HG02981 (cell line): ENCODE measurements around the gene TBC1D21.
"Not testable (repeated sequence)": the region's sequence is repeated elsewhere in the genome, so short reads cannot be mapped to it uniquely, and the experiment has no call there.

ENCODE experiments used
- ATAC-seq: cut with Tn5 transposase; IDR thresholded peaks from one replicate; pipeline ENCODE4 v1.9.1; 2021; ENCODE audit warnings: mild to moderate bottlenecking, moderate library complexity; ENCODE audit not compliant: unreplicated experiment

Gene TBC1D21

DNA sequence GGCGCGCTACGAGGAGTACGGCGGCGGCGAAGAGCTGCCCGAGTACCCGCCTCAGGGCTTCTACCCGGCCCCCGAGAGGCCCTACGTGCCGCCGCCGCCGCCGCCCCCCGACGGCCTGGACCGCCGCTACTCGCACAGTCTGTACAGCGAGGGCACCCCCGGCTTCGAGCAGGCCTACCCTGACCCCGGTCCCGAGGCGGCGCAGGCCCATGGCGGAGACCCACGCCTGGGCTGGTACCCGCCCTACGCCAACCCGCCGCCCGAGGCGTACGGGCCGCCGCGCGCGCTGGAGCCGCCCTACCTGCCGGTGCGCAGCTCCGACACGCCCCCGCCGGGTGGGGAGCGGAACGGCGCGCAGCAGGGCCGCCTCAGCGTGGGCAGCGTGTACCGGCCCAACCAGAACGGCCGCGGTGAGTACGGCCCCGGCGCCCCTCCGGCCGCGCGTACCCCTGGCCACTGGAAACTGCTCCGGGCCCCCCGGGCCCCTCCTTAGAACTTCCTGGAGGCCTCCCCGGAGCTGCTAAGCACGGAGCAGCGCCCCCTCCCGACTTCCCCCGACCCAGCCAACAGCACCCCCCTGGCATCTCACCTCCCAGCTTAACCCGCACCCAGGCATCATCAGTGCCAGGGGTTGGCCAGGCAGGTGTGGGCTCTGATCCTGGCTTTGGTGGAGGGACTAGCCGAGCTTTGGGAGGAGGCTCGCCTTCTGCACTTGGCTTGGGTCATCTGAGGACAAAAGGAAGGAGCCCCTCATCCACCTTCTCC, 54.3 kb downstream of the TBC1D21 start:
- ATAC-seq = no peak

DNA sequence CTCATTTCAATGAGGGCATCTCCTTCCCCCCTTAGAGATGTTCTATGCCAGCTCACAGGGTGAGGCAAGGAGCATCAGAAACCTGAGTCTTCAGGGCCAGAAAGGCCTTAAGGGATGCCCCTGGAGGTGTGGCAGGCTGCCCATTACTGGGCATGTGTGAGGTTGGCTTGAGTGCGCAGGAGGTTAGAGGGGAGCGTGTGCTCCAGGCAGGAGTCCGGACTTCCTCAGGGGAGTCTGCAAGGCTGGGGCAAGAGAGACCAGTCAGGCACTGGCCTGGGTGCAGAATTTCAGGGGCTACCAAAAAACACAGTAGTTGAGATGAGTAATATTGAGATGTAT, 54.8 kb downstream of the TBC1D21 start:
- no peak for ATAC-seq

GRCh38 chr15:73928971-73929627, 55.7 kb downstream of the TBC1D21 start:
- no peak for ATAC-seq

- no peak for ATAC-seq
Observed at GRCh38 chr15:73930371-73930770, 57.0 kb downstream of the TBC1D21 start.

DNA sequence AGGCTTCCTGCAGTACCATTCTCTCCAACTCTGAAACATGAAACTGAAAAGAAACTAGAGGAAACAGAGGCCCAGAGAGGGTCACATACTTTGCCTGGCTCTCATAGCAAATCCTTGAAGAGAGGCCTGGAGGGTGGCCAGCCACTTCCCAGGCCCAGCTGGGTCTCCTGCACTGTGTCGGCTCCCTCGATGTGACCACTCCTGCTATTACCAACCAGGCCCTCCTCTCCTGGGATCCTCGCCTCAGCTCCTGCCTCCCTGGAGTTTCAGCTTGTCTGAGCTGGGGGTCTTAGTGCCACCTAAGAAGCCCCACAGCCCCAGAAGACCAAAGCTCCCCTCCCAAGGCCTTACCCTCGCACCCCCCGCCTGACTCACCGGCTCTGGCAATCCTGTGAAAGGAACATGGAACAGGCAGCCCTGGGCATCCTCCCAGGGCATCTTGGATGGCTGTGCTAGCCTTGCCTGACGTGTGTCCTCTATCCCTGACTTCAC, 57.5 kb downstream of the TBC1D21 start:
- ATAC-seq = no peak

DNA sequence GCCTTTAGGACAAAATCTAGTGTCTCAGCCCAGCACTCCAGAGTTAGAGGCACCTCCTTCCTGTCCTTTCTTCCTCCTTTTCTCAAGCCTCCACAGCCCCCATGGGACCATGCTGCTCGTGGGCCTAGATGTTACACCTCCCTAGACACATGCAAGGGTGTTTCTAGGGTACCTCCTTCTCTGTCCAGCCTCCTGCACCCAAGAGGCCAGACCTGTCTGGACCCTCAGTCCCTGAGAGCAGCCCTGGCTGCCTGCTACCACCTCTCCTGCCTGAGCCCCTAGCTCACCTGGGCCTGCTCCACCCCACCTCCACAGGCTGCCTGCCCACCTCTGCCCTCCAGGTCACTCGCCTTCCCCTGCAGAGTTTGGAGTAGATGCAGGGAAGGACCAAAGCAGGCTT, 58.1 kb downstream of the TBC1D21 start:
- ATAC-seq = no peak

GRCh38 chr15:73932381-73933191, 59.2 kb downstream of the TBC1D21 start:
- no peak for ATAC-seq

DNA sequence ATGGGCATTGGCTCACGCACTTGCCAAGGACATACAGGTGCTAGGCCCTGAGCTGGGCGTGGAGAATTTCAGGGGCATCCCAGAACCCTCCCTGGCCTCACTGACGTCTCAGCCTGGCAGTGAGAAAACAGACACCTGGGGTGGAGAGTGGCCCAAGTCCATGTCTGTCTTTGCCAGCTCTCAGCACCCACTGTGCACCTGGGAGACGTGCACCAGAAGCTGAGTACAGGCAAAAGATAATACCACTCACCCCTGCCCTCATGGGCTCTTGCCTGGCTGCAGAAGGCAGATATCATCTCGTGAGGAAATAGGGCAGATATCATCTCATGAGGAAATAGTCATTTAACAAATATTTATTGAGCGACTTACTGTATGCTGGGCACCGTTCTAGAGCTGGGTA, 60.9 kb downstream of the TBC1D21 start:
- no peak for ATAC-seq

DNA sequence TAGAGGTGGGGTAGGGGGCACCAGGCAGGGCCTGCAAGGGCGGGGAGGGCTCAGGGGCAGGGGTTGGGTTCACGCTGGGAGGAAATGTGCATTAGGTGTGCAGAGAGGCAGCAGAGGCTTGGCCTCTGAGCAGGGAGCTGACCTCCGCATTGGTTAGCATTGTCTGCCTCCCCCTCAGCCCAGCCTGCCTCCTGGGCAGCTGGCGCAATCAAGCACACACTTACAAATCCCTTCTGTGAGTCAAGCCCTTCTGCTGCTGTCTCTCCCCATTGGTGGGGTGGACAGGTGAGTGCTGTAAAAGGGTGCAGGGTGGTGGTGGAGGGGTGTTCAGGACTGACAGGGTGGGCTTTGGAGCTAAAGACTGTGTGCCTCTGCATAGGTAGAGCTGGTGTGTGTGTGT, 62.2 kb downstream of the TBC1D21 start:
- ATAC-seq = no peak

DNA sequence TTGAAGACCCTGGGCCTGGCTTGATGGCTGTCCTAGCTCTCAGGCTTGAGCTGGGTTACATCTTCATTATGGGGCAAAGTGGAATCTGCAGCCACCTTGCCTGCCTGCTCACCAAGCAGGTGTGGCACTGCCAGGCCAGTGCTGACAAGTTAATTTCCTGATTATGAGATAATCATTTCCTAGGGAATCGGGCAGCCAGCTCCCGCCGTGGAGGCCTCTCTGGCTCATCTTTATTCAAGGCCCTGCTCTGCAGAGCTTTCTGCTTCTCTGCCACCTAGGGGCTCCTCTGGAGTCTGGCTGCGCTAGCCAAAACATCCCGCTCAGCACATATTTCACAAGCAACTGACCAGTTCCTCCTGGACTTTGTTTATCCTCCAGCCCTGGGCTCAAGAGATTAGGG, 62.8 kb downstream of the TBC1D21 start:
- ATAC-seq = no peak

DNA sequence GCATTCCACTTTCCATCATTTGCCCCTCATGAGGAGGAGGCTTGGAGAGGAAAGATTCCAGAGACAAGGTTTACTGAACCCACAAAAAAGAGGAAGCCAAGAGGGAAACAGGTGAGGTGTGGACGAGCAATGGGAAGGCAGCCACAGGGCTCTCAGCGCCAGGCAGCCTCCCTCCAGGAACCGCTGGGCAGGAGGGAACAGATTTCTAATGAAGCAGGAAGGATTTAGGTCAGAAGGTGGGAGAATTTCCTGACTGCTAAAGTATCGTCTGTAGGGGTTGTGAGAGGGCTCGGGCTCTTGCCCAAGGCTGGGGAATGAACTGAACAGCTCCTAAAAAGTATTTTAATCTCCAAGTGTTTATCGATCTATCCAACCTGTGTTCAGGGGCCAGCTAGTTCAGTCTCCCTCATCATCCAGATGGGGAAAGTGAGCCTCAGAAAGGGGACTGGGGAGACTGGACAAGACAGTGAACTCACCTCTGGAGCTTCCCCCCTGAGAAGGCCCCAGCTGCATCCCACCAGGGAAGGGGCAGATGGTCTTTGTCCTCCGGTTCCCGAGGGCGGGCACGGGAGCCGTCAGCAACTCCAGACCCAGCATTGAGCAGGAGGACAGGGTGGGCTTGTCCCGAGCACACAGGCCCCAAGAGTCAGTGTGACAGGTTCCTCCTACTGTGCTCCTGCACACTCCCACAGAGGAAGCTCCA, 63.4 kb downstream of the TBC1D21 start:
- no peak for ATAC-seq

GRCh38 chr15:73937296-73937695, 63.9 kb downstream of the TBC1D21 start:
- no peak for ATAC-seq

DNA sequence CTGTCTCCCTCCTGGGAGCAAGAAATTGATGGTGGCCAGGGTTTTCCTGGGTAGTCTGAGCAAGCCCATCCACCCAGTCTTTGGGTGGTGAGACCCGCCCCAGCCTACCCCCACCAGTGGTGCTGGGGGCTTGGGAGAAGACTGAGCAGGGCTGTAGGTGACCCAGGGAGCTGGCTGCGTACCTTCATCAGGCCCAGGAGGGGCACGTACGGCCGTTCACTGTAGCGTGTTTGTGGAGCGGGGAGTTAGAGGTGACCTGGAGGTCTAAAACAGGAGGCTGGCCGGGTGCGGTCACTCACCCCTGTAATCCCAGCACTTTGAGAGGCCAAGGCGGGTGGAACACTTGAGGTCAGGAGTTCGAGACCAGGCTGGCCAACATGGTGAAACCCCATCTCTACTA, 64.4 kb downstream of the TBC1D21 start:
- no peak for ATAC-seq

DNA sequence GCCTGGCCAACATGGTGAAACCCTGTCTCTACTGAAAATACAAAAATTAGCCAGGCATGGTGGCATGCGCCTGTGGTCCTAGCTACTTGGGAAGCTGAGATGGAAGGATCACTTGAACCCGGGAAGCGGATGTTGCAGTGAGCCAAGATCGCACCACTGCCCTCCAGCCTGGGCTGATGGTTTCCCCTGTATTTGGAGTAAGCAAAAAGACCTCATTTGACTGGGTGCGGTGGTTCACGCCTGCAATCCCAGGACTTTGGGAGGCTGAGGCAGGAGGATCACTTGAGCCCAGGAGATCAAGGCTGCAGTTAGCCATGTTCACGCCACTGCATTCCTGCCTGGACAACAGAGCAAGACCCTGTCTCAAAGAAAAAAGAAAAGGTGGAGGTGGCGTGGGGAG, 65.2 kb downstream of the TBC1D21 start:
- not testable (repeated sequence) for ATAC-seq
